ENCODE results near the gene SSMEM1. TPM values are rescaled to one million over a fixed set of nuclear protein-coding genes. Genes with fewer than 3 reads are reported as not detected.

Gene SSMEM1
- total RNA-seq, 1 experiment from 2014 or later, result not detected

DNA sequence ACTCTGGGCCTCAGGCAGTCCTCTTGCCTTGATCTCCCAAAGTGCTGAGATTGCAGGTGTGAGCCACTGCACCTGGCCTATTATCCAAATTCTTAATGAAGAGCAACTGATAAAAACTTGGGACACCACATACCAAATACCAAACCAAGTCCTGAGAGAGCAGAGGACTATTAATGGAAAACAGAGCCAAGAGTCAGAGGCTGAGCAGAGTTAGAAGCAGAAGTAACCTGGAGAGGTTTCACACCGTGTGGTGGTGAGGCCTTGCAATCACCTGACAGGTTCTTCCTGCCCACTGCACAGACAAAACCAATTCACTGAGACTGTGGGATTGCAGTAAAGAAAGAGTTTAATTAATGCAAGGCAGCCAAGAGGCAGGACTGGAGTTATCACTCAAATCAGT lies 16.0 kb downstream of the SSMEM1 start:
- Mint-ChIP-seq H3K27ac (no peak overlapping the region), H3K4me1 (peaks cover 3% of the 10 kb centered on the region), H3K36me3 (peaks cover 4% of the 10 kb centered on the region; the same call in 1 of the 2 replicates), H3K27me3 (ENCODE audit: low read depth) (0 out of 2 replicates have a peak, but pooled peaks cover 4% of the 10 kb centered on the region), H3K4me3 (no peak overlapping the region), H3K9me3 (peaks cover 16% of the 10 kb centered on the region)
- DNase-seq (ENCODE audit: low spot score), result no peak
- ATAC-seq, result no peak
- POLR2A ChIA-PET, result no interaction called here
- CTCF ChIA-PET, result no interaction called here
- TF ChIP-seq TP53 (CRISPR knock-in tag; IDR thresholded peaks at IDR 0.05) (no peak), EMX1 (CRISPR knock-in tag; IDR thresholded peaks at IDR 0.05) (no peak), ZNF232 (CRISPR knock-in tag; IDR thresholded peaks at IDR 0.05) (no peak), KAT7 (CRISPR knock-in tag; IDR thresholded peaks at IDR 0.05; ENCODE audit: borderline replicate concordance) (no peak), NR2C2 (CRISPR knock-in tag; IDR thresholded peaks at IDR 0.05) (no peak), NR1H2 (CRISPR knock-in tag; IDR thresholded peaks at IDR 0.05) (no peak), ZNF423 (CRISPR knock-in tag; IDR thresholded peaks at IDR 0.05) (no peak), IRF2 (CRISPR knock-in tag; IDR thresholded peaks at IDR 0.05; ENCODE audit: borderline replicate concordance, low read depth) (no peak), ZNF671 (CRISPR knock-in tag; IDR thresholded peaks at IDR 0.05) (no peak), CREM (CRISPR knock-in tag; IDR thresholded peaks at IDR 0.05) (no peak), GTF2I (CRISPR knock-in tag; conservative IDR thresholded peaks at IDR 0.05) (no peak), FOXK1 (CRISPR knock-in tag; IDR thresholded peaks at IDR 0.05) (no peak)
- TF ChIP-seq, protein P1, sequence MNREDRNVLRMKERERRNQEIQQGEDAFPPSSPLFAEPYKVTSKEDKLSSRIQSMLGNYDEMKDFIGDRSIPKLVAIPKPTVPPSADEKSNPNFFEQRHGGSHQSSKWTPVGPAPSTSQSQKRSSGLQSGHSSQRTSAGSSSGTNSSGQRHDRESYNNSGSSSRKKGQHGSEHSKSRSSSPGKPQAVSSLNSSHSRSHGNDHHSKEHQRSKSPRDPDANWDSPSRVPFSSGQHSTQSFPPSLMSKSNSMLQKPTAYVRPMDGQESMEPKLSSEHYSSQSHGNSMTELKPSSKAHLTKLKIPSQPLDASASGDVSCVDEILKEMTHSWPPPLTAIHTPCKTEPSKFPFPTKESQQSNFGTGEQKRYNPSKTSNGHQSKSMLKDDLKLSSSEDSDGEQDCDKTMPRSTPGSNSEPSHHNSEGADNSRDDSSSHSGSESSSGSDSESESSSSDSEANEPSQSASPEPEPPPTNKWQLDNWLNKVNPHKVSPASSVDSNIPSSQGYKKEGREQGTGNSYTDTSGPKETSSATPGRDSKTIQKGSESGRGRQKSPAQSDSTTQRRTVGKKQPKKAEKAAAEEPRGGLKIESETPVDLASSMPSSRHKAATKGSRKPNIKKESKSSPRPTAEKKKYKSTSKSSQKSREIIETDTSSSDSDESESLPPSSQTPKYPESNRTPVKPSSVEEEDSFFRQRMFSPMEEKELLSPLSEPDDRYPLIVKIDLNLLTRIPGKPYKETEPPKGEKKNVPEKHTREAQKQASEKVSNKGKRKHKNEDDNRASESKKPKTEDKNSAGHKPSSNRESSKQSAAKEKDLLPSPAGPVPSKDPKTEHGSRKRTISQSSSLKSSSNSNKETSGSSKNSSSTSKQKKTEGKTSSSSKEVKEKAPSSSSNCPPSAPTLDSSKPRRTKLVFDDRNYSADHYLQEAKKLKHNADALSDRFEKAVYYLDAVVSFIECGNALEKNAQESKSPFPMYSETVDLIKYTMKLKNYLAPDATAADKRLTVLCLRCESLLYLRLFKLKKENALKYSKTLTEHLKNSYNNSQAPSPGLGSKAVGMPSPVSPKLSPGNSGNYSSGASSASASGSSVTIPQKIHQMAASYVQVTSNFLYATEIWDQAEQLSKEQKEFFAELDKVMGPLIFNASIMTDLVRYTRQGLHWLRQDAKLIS (CRISPR knock-in tag; IDR thresholded peaks at IDR 0.05; ENCODE audit: borderline replicate concordance), result no peak
- TF ChIP-seq, protein P2, sequence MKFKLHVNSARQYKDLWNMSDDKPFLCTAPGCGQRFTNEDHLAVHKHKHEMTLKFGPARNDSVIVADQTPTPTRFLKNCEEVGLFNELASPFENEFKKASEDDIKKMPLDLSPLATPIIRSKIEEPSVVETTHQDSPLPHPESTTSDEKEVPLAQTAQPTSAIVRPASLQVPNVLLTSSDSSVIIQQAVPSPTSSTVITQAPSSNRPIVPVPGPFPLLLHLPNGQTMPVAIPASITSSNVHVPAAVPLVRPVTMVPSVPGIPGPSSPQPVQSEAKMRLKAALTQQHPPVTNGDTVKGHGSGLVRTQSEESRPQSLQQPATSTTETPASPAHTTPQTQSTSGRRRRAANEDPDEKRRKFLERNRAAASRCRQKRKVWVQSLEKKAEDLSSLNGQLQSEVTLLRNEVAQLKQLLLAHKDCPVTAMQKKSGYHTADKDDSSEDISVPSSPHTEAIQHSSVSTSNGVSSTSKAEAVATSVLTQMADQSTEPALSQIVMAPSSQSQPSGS (CRISPR knock-in tag; IDR thresholded peaks at IDR 0.05; ENCODE audit: borderline replicate concordance, low read depth), result no peak
- TF ChIP-seq, protein P3, sequence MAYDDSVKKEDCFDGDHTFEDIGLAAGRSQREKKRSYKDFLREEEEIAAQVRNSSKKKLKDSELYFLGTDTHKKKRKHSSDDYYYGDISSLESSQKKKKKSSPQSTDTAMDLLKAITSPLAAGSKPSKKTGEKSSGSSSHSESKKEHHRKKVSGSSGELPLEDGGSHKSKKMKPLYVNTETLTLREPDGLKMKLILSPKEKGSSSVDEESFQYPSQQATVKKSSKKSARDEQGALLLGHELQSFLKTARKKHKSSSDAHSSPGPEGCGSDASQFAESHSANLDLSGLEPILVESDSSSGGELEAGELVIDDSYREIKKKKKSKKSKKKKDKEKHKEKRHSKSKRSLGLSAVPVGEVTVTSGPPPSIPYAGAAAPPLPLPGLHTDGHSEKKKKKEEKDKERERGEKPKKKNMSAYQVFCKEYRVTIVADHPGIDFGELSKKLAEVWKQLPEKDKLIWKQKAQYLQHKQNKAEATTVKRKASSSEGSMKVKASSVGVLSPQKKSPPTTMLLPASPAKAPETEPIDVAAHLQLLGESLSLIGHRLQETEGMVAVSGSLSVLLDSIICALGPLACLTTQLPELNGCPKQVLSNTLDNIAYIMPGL (CRISPR knock-in tag; IDR thresholded peaks at IDR 0.05), result no peak
- TF ChIP-seq, protein P4, sequence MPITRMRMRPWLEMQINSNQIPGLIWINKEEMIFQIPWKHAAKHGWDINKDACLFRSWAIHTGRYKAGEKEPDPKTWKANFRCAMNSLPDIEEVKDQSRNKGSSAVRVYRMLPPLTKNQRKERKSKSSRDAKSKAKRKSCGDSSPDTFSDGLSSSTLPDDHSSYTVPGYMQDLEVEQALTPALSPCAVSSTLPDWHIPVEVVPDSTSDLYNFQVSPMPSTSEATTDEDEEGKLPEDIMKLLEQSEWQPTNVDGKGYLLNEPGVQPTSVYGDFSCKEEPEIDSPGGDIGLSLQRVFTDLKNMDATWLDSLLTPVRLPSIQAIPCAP (CRISPR knock-in tag; IDR thresholded peaks at IDR 0.05), result no peak
- TF ChIP-seq, protein P5, sequence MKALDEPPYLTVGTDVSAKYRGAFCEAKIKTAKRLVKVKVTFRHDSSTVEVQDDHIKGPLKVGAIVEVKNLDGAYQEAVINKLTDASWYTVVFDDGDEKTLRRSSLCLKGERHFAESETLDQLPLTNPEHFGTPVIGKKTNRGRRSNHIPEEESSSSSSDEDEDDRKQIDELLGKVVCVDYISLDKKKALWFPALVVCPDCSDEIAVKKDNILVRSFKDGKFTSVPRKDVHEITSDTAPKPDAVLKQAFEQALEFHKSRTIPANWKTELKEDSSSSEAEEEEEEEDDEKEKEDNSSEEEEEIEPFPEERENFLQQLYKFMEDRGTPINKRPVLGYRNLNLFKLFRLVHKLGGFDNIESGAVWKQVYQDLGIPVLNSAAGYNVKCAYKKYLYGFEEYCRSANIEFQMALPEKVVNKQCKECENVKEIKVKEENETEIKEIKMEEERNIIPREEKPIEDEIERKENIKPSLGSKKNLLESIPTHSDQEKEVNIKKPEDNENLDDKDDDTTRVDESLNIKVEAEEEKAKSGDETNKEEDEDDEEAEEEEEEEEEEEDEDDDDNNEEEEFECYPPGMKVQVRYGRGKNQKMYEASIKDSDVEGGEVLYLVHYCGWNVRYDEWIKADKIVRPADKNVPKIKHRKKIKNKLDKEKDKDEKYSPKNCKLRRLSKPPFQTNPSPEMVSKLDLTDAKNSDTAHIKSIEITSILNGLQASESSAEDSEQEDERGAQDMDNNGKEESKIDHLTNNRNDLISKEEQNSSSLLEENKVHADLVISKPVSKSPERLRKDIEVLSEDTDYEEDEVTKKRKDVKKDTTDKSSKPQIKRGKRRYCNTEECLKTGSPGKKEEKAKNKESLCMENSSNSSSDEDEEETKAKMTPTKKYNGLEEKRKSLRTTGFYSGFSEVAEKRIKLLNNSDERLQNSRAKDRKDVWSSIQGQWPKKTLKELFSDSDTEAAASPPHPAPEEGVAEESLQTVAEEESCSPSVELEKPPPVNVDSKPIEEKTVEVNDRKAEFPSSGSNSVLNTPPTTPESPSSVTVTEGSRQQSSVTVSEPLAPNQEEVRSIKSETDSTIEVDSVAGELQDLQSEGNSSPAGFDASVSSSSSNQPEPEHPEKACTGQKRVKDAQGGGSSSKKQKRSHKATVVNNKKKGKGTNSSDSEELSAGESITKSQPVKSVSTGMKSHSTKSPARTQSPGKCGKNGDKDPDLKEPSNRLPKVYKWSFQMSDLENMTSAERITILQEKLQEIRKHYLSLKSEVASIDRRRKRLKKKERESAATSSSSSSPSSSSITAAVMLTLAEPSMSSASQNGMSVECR (CRISPR knock-in tag; IDR thresholded peaks at IDR 0.05; ENCODE audit: borderline replicate concordance), result no peak
- TF ChIP-seq, protein P6, sequence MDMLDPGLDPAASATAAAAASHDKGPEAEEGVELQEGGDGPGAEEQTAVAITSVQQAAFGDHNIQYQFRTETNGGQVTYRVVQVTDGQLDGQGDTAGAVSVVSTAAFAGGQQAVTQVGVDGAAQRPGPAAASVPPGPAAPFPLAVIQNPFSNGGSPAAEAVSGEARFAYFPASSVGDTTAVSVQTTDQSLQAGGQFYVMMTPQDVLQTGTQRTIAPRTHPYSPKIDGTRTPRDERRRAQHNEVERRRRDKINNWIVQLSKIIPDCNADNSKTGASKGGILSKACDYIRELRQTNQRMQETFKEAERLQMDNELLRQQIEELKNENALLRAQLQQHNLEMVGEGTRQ (CRISPR knock-in tag; IDR thresholded peaks at IDR 0.05), result no peak
- TF ChIP-seq, protein P7, sequence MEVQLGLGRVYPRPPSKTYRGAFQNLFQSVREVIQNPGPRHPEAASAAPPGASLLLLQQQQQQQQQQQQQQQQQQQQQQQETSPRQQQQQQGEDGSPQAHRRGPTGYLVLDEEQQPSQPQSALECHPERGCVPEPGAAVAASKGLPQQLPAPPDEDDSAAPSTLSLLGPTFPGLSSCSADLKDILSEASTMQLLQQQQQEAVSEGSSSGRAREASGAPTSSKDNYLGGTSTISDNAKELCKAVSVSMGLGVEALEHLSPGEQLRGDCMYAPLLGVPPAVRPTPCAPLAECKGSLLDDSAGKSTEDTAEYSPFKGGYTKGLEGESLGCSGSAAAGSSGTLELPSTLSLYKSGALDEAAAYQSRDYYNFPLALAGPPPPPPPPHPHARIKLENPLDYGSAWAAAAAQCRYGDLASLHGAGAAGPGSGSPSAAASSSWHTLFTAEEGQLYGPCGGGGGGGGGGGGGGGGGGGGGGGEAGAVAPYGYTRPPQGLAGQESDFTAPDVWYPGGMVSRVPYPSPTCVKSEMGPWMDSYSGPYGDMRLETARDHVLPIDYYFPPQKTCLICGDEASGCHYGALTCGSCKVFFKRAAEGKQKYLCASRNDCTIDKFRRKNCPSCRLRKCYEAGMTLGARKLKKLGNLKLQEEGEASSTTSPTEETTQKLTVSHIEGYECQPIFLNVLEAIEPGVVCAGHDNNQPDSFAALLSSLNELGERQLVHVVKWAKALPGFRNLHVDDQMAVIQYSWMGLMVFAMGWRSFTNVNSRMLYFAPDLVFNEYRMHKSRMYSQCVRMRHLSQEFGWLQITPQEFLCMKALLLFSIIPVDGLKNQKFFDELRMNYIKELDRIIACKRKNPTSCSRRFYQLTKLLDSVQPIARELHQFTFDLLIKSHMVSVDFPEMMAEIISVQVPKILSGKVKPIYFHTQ (CRISPR knock-in tag; IDR thresholded peaks at IDR 0.05), result no peak

All from WTC11 (cell line).